GM21367 (cell line): ENCODE data around the gene CNTNAP2.

Experiments
- ATAC-seq: cut with Tn5 transposase; IDR thresholded peaks from one replicate; pipeline ENCODE4 v1.9.1; 2021; ENCODE audit not compliant: unreplicated experiment

The CNTNAP2 gene

DNA sequence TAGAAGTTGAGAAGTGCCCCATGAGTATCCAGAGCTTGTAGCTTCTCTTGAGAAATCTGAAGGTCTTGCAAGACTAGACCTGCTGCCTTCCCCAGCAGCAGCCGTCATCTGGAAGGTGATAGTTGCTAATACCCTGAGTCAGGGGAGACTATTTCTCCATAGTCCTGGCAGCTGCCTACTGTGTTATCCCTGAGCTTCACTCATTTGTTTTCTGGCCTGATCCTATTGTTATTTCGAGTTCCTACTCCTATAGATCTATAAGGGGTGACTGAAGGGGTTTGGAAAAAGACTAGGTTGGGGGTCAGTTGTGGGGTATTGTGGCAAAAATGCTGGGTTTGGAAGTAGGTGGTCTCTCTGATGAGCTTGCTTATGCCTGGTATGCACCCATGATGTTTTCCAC lies 297.8 kb downstream of the CNTNAP2 start:
- no peak for ATAC-seq

DNA sequence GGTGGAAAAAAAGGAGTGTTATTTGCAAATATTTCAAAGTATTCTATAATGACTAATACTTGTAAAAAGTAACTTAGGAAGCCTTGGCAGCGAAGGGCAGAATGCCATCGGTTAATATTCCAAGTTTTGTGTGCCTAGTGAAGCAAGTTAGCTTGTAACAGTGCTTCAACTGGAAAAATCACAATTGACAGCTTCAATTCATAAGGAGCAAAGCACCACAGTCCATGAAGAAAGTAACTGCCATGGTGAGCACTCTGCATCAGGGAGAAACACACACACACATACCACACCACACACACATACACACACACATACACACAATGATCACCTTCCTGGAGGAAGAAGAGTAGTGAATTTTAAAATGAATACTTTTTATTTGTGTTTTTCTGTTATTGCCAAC lies 298.3 kb downstream of the CNTNAP2 start:
- ATAC-seq = no peak

DNA sequence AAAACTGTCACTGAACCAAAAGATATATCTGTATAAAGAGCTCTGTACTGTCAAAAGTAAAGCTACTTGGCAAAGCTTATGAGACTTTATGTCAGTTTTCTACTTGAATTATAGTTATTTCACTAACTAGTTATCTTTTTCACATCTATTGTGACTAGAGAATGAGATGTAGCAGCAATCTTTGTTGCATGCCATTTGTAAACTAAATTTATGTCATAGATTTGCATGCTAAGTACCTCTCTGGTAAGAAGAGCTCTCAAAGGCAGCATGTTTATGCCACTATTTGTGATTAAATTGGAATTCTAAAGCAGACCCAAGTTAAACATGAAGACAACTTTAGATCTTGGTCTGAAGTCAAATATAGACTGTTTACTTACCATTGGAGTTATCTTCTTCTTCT lies 300.6 kb downstream of the CNTNAP2 start:
- ATAC-seq = no peak

DNA sequence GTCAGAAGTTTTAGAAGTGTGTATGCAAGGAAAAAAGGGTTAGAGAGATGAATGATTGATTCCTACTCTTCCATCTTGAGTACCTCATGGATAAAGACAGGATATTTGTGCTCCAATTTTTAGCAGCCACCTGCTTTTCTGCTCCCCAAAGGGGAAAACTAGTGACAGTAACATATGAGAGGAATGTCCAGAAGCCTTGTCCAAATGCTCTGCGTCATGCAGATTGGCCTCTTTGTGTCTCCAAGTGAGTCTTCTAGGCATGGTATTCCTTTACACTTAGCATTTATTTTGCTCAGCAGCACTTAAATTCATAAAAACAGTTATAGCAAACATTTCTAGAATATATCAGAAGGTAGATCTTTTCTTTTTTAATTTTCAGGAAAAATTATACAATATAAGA lies 306.8 kb downstream of the CNTNAP2 start:
- ATAC-seq = no peak

DNA sequence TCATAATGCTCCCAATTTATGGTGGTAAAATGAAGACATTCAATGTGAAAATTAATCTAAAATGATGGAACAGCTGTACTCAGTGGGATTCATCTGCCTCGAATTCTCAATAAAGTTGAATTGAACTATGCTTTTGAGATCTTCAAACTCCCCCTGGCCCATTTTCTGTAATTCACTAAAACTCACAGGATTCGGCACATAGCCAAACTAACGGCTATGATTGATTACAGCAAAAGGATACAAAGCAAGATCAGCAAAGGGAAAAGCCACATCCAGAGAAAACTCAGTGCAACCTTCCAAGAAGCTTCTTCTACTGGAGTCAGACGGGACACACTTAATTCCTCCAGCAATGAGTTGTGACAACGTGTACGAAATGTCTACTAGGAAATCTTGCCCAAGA lies 307.5 kb downstream of the CNTNAP2 start:
- ATAC-seq = no peak

DNA sequence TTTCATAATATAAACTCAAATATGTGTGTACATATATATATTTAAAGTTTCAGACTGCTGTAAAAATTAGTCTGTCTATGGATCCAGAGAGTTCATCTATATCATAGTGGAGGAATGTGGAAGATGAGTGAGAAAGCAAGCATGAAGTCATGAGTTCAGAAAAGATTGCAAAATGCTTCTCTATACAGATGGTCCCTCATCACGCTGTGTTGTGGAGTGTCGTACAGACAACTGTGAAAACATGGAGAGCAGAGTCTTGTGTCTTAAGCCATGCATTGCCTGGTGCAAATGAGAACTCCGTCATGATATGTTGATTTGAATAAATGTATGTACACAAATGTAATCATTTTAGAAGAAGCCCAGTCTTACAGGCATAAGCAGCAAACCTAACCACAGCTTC lies 316.9 kb downstream of the CNTNAP2 start:
- ATAC-seq = no peak

DNA sequence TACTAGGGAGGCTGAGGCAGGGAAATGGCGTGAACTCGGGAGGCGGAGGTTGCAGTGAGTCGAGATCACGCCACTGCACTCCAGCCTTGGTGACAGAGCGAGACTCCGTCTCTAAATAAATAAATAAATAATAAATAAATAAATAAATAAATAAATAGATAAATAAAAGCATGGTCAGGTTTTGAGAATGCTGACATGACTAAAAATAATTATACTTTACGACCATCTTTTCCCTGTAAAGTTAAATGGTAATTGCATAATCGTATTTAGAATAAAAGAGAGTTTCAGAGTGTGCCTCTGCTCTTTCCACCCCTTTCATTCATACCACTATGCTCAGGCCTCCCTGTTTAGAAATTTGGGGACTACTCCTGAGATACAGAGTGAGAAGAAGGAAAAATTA lies 326.5 kb downstream of the CNTNAP2 start:
- no peak for ATAC-seq

DNA sequence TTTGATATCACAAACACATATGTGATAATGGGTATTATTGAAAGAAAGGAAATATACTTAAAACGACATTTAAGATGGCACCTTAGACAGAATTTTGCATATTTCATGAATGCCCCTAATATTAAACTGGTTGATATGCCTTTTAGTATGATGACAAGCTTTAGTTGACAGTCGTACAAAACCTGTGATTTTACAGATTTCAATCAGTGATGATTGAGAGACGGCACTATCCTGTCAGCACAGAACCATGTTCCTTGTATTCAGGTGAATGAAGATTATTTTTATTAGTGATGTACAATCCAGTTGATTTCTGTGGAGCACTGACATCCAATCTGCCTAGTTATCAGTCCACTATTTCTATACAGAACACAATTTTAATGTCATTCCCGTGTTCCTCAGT lies 333.0 kb downstream of the CNTNAP2 start:
- no peak for ATAC-seq

DNA sequence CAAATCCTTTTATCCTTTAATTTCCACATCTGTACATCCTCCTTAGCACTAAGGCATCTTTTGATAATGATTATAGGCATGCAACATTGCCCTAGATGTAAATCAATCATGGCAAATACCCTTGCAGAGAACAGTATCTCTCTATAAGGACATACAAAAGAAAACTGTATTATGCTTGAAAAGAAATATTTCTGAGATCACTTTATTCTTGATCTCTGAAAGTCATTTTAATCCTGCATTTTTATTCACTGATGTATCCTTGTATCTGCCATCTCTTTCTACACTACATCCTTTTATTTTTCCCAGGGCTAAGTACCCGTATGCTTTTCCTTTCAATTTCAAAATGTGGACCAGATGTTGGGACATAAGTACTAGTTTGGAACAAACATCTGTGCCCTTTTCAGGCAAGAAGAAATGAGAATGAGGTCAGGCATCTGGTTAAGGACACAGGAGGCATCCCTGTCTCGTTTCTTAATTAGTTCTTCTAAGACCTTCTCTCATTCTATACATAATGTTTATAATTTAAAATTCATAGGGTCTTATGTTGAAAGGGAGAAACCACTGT lies 338.6 kb downstream of the CNTNAP2 start:
- ATAC-seq = no peak

DNA sequence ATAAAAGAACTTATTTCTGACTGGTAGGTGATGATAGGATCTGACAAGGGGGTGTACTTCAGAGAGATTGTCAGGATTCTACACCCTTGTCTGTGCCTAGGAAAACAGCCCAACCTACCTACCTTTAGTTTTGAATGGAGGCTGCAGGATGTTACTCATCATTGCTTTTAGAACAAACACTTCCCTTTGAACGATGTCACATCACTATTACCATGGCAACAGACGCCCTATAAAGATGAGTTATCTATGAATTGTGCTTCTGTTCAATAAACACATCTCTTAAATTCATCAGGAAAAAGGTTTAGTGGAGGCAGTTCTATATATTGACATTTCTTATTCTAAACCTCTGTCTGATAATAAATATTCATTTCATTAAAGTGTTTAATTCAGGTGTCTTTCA lies 362.4 kb downstream of the CNTNAP2 start:
- no peak for ATAC-seq

DNA sequence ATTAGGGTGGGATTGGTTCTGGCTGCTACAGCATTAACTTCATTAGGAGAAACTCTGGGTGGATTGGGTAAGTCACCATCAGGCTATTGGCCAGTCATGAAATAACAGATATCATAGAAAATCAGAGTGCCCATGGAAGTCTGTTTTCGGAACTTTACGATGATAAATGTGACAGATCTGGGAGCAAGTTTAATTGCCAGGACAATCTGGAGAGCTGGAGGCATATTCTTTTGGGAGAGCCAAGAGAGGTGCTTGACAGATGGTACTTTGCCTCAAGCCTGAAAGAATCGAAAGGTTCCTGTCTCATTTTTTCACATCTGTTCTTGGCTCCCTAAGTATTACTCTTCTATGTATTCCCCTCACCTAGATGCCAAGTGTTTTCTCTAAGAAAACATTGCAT lies 369.9 kb downstream of the CNTNAP2 start:
- ATAC-seq = no peak

DNA sequence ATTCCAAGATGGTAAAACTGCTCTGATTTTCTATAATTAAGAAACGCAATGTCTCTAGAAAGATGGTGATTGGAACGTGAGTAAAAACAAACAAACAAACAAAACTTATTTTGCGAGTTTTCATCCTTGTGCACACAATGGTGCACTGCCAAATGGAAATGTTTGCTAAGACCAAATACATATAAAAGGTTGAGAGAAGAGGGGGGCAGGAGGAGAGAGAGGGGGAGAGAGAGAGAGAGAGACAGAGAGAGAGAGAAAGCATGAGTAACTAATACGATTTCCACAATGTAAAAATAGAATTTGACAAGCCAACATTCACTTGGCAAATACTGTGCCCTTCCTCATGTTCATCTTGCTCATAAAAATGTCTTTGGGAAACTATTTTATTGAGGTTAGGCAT lies 375.4 kb downstream of the CNTNAP2 start:
- ATAC-seq = no peak

DNA sequence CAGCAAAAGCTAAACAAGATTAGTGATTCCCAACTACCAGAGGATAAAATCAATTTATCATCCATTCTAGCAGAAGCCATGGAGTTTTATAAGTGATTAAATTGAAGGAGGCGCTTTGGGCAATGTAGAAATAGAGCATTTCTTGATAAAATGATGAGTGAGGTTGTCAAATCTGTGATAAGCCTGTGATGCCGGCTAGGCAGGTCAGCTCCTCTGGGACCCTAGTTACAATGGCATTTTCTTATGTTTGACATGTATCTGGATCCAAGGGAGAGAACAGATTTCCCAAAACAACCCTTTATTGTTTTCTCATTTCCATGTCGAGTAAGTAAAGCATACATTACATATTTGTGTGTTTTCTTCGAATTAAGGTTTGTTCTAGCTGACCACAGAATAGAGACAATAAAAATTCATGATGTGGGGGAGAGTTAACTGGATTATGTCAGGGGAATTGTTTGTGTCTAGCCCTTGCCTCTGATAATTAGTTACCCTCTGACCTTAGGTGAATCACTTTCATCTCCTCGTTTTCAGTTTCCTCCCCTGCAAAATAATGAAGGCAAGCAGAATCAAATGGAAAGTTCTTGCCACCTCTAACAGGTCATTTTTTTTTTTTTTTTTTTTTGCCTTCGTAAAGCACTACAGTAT lies 378.5 kb downstream of the CNTNAP2 start:
- no peak for ATAC-seq

DNA sequence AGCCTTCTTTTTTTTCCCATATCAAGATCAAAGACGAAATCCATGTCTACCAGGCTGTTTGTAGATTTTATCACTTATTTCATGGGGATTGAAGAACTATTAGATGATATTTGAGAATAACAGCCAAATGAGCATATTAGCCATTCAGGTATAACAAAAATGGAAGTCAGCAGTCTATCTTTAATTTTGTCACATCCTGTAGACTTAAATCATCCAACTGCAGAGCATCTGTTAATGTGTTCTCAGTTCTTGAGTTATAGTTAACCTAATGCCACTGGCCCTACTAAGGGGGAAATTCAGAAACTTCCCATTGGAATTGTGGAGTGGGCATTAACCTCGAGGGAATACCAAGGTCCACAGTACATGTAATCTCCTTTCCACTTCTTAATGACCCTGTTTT lies 380.1 kb downstream of the CNTNAP2 start:
- no peak for ATAC-seq

DNA sequence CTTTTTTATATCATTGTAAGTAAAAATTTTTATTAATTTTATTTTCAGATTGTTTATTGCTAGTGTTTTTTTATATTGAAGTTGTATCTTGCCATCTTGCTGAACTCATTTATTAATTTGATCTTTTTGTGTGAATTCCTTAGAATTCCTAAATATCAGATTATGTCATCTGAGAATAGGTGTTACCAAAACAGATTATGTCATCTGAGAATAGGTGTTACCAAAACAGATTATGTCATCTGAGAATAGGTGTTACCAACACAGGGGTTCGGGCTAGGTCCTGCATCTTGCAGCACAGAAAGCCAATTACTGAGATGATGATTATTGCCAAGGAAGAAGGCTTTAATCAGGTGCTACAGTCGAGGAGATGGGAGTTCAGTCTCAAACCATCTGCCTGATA lies 383.4 kb downstream of the CNTNAP2 start:
- no peak for ATAC-seq

DNA sequence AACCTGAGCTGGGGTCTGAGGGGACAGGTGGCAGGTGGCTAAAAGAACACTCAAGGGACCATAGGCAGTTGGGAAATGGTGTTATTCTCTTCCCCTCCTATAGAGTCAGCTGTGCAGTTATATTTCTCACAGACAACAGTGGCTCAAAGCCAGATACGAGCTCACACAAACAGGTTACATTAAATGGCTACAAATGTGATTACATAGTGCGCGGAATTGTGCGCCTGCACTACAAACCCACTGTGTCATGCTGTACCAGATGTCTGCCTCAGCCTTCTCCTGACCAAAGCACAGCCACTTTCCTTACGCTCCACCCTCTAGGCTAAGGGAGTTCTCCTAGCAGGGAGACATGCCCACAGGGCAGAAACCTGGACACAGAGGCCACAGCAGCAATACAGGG lies 387.2 kb downstream of the CNTNAP2 start:
- ATAC-seq = no peak

DNA sequence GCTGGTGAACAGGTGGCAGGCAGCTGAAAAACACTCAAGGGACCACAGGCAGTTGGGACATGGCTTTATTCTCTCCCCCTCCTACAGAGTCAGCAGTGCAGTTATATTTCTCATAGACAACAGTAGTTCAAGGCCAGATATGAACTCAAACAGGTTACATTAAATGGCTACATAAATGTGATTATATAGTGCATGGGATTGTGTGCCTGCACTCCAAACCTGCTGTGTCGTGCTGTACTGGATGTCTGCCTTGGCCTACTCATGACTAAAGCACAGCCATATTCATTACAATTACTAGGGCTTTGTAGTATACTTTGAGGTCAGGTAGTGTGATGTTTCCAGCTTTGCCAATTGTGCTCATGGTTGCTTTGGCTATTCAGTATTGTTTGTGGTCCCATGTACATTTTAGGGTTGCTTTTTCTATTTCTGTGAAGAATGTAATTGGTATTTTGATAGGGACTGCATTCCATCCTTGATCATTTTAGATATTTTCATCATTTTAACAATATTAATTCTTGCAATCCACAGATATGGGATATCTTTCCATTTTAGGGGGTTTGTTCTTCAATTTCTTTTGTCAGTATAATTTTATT lies 393.6 kb downstream of the CNTNAP2 start:
- no peak for ATAC-seq

DNA sequence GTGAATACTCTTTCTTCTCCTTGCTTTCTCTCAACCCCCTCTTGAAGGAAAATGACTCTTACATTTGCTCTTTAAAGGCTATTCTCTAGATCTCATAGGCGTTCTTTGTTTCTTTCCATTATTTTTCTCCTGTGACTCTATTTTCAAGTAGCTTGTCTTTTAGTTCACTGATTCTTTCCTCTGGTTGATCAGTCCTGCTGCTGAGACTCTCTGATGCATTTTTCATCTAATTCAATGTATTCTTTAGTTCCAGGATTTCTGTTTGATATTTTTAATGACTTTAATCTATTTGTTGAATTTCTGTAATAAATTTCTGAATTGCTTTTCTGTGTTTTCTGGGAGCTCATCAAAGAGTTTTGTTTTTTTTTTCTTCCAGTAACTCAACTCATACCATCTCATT lies 397.7 kb downstream of the CNTNAP2 start:
- no peak for ATAC-seq

DNA sequence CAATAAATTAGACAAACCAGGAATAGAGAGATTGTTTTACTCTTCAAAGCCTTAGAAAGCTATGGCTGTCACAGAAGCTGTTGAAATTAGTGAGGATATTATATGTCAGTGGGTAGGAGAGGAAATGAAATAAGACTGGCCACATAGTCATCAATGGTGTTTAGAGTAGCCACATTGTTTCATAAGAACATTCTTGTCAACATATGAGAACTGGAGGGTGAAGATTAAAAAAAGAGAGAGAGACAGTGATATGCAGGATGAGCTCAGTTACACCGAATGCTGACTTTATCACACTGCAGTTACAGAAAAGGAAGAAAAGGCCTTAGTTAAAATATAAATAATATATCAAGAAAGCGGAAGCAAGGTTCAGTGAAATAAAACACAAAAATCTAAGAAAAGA lies 412.0 kb downstream of the CNTNAP2 start:
- ATAC-seq = no peak

DNA sequence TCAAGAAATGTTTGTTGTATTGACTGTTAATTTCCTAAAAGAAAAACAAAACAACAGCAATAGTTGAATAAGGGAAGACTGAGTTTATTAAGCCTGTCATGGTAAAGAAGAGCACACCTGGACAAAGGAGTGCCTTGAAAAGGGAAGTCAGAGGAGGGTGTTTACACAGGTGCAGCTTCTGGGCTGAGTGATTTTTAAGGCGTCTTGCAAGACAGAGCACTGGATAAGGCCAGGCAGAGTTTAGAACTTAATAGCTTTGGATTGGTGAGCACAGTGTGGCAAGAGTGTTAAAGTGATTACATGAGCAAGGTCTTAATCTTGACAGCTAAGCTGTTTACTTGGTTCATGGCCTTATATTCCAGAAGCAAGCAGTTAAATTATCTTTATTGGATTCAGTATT lies 423.2 kb downstream of the CNTNAP2 start:
- ATAC-seq = no peak

DNA sequence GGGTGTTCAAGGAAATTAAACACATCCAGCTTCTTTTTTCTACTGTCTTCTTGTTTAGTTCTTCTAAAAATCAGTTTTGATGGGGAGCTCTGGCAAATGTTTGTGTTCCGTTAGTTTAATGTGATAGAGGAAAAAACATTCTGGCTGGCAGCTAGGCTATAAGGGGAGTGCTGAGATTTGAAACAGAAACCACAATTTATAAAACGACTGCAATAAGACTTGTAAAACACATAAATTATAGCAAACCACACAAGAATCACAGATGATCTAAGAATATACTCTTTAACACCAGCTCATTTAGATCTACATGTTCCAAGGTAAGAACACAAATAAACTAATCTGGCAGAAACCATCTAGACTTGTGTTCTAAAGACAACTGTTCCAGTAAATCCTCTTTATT lies 425.5 kb downstream of the CNTNAP2 start:
- ATAC-seq = no peak

DNA sequence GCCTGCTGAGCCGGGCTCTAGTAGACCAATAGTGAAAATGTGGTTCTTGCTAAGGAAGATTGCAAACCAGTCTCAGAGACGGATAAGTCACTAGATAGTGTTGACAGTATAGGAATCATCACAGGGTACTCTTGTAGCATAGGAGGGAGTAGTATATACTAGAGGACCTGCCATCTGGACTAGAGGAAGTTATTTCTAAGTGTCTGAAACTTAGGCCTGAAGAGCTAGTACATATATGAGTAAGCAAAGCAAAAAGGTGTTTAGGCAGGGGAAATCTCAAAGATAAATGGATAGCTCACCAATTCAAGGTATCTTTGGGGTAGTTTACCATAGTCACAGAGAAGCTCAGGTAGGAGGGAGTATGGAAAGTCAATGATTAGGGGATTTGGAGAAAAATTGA lies 428.1 kb downstream of the CNTNAP2 start:
- ATAC-seq = no peak

DNA sequence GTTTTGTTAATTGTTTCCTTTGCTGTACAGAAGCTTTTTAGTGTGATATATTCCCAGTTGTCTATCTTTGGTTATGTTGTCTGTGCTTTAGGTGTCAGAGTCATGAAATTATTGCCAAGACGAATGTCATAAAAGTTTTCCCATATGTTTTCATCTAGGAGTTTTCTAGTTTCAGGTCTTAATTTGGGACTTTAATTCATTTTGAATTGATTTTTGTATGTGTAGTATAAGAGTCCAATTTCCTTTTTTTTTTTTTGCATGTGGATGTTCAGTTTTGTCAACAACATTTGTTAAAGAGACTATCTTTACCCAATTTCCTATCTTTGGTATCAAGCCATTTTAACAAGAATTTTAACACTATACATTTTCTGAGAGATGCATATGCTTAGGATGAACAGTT lies 432.2 kb downstream of the CNTNAP2 start:
- ATAC-seq = no peak
